K562 (cell line): ENCODE data around the gene RNU6-9. TPM values are rescaled to one million over a fixed set of nuclear protein-coding genes. Genes with fewer than 3 reads are reported as not detected.
A peak's percentile ranks its signal among the peaks of the same experiment; 100 is the strongest.
"Not testable (repeated sequence)": the region's sequence is repeated elsewhere in the genome, so short reads cannot be mapped to it uniquely, and the experiment has no call there.

ENCODE experiments used
- ATAC-seq: fragments of 200-7000 bp; cut with Tn5 transposase; 3 replicates; pipeline ENCODE4 v1.9.1; 2020; ENCODE audit warnings: moderate library complexity
- BruUV-seq: library from RNA; stranded (reverse); fragments of 400-500 nt; replicated peaks from 2 replicates; lab custom pipeline; 2021; lab: Mats Ljungman, UMichigan
- CTCF ChIA-PET: fragments of 300-600 bp; formaldehyde crosslinking; extraction: SDS; loops from one replicate; lab custom pipeline; 2021; ENCODE audit warnings: low intra/inter-chr PET ratio; lab: Yijun Ruan, JAX
- POLR2A ChIA-PET: fragments of 300-600, 350-650 bp; sonication (Branson Sonifier 250); formaldehyde crosslinking; extraction: SDS; loops from one replicate; lab custom pipeline; 2021; ENCODE audit warnings: antibody characterized with exemption, inconsistent platforms; lab: Yijun Ruan, JAX
- DNase-seq, 4 experiments: peaks; one replicate each; pipeline versions ENCODE4 v3.0.0 to v3.0.0-alpha.2; 2011 to 2018; ENCODE audit warnings: low spot score in 3 of 4, mixed read lengths in 3 of 4; ENCODE audit errors: extremely low read depth in 1 of 4
- FAIRE-seq: peaks from 2 replicates; lab custom pipeline; 2011; peaks lifted over from hg19 to GRCh38; lab: Jason Lieb, UNC
- H2AFZ ChIP-seq: 2 replicates; pipeline ENCODE4 v1.6.0; 2011; ENCODE audit warnings: low read depth, low read length, control low read depth, inconsistent platforms
- H3K27ac ChIP-seq: fragments of 200-600 bp; 3 replicates; pipeline ENCODE4 v1.8.0; 2011; ENCODE audit warnings: low read depth, mild to moderate bottlenecking, control low read depth, inconsistent platforms, low read length, moderate library complexity, mixed read lengths; ENCODE audit errors: extremely low read depth
- H3K27me3 ChIP-seq, 2 experiments: fragments of 300-600 bp in 1 of 2; 2 replicates in 1 of 2; 3 replicates in 1 of 2; pipeline versions ENCODE4 v1.6.0 to v1.8.0; 2011; ENCODE audit warnings: inconsistent platforms in 2 of 2, low read length in 2 of 2, mild to moderate bottlenecking in 1 of 2, mixed read lengths in 1 of 2, moderate library complexity in 1 of 2; ENCODE audit not compliant: control insufficient read depth in 2 of 2, insufficient read depth in 2 of 2
- H3K36me3 ChIP-seq: fragments of 300-600 bp; 3 replicates; pipeline ENCODE4 v1.8.0; 2011; ENCODE audit warnings: mild to moderate bottlenecking, low read length, inconsistent platforms; ENCODE audit not compliant: control insufficient read depth, insufficient read depth
- H3K4me1 ChIP-seq, 2 experiments: fragments of 200-600 bp in 1 of 2; replicated peaks in 1 of 2; 2 replicates in 1 of 2; 3 replicates in 1 of 2; pipeline versions ENCODE4 v1.5.1 to v1.8.0; 2011; ENCODE audit warnings: inconsistent platforms in 2 of 2, low read length in 2 of 2, mild to moderate bottlenecking in 1 of 2, mixed read lengths in 1 of 2, moderate library complexity in 1 of 2; ENCODE audit not compliant: control insufficient read depth in 2 of 2, insufficient read depth in 2 of 2
- H3K4me2 ChIP-seq: 2 replicates; pipeline ENCODE4 v1.6.1; 2011; ENCODE audit warnings: low read length, control low read depth, inconsistent platforms, mixed read lengths; ENCODE audit not compliant: insufficient read depth
- H3K4me3 ChIP-seq: fragments of 200-600 bp; sonication (generic), shearing (Covaris generic); 2 replicates; pipeline ENCODE4 v1.5.1; 2016; ENCODE audit warnings: control low read depth, inconsistent platforms
- H3K79me2 ChIP-seq: fragments of 200-600 bp; 3 replicates; pipeline ENCODE4 v1.8.0; 2011; ENCODE audit warnings: low read length, inconsistent platforms; ENCODE audit not compliant: control insufficient read depth, insufficient read depth
- H3K9ac ChIP-seq, 2 experiments: 2 replicates each; pipeline versions ENCODE4 v1.6.0 to v1.6.1; 2011; ENCODE audit warnings: low read depth in 2 of 2, low read length in 2 of 2, control low read depth in 1 of 2, inconsistent platforms in 1 of 2, mild to moderate bottlenecking in 1 of 2, mixed read lengths in 1 of 2; ENCODE audit not compliant: insufficient read depth in 1 of 2
- H3K9me1 ChIP-seq: one replicate; pipeline ENCODE4 v1.6.0; 2011; ENCODE audit warnings: inconsistent platforms, mild to moderate bottlenecking, low read length, moderate library complexity; ENCODE audit not compliant: control insufficient read depth, insufficient read depth
- H3K9me3 ChIP-seq: replicated peaks from 2 replicates; pipeline ENCODE4 v1.5.1; 2011; ENCODE audit warnings: low read depth, low read length, inconsistent platforms; ENCODE audit not compliant: control insufficient read depth, insufficient read depth
- H4K20me1 ChIP-seq: replicated peaks from 2 replicates; pipeline ENCODE4 v1.6.1; 2011; ENCODE audit warnings: low read length, inconsistent platforms, mixed read lengths; ENCODE audit not compliant: control insufficient read depth, insufficient read depth
- FIP1L1 ChIP-seq: fragments of 200-400 bp; formaldehyde crosslinking; IDR thresholded peaks from 2 replicates; pipeline ENCODE4 v1.6.1; 2018; ENCODE audit warnings: mild to moderate bottlenecking, low read depth, low read length; ENCODE audit not compliant: poor library complexity, severe bottlenecking
- POLR2G ChIP-seq: fragments of 200-400 bp; formaldehyde crosslinking; IDR thresholded peaks from 2 replicates; pipeline ENCODE4 v1.6.1; 2017; ENCODE audit warnings: low read depth, mild to moderate bottlenecking, antibody characterized with exemption, low read length, moderate library complexity
- RBFOX2 ChIP-seq: fragments of 200-400 bp; formaldehyde crosslinking; IDR thresholded peaks from 2 replicates; pipeline ENCODE4 v1.6.1; 2017; ENCODE audit warnings: low read depth, mild to moderate bottlenecking, low read length, moderate library complexity
- WGBS: fragments of 100-300 bp; shearing (Covaris generic); methylation state at CpG from one replicate; pipeline ENCODE4 v1.1.6; 2016; ENCODE audit warnings: low coverage, mixed read lengths; ENCODE audit not compliant: insufficient coverage; ENCODE audit errors: missing lambda C conversion rate; 5-methylcytosine and 5-hydroxymethylcytosine counted together
- in situ Hi-C: fragments of 300-500 bp; cut with MboI; formaldehyde crosslinking; loops from 4 replicates; pipeline ENCODE4 v1.15.0; 2018; ENCODE audit warnings: inconsistent platforms, mixed read lengths
- intact Hi-C: fragments of 100-400 bp; cut with micrococcal nuclease; formaldehyde crosslinking; loops from 2 replicates; pipeline ENCODE4 v1.14.2; 2022
- polyA plus RNA-seq, 8 experiments: library from polyadenylated mRNA; depleted of rRNA in 4 of 8; stranded (reverse) in 5 of 8; unstranded in 3 of 8; fragments of >200 nt; fragmentation: Nextera tagmentation in 2 of 8; fragmentation: Illumina TruSeq in 1 of 8; extraction: Ambion mirVana in 2 of 8; extraction: Trizol in 1 of 8; gene quantifications; 2 replicates each; pipeline versions ENCODE4 v1.2.1 to v1.2.3, GENCODE V29; 2011 to 2014; ENCODE audit warnings: inconsistent platforms in 1 of 8, missing spikeins in 1 of 8
- total RNA-seq, 7 experiments: library from RNA; depleted of rRNA in 6 of 7; stranded (reverse); fragments of >200 nt in 6 of 7; fragmentation: Illumina TruSeq in 2 of 7; extraction: Trizol in 2 of 7; gene quantifications; 2 replicates each; pipeline versions ENCODE4 v1.2.1 to v1.2.3, GENCODE V29; 2011 to 2021; ENCODE audit warnings: low replicate concordance in 1 of 7

Gene RNU6-9
- total and polyA plus RNA-seq, 9 of the 15 experiments (the other 6 are each of a cell fraction or from before 2014, with no cell fraction given) = not detected

DNA sequence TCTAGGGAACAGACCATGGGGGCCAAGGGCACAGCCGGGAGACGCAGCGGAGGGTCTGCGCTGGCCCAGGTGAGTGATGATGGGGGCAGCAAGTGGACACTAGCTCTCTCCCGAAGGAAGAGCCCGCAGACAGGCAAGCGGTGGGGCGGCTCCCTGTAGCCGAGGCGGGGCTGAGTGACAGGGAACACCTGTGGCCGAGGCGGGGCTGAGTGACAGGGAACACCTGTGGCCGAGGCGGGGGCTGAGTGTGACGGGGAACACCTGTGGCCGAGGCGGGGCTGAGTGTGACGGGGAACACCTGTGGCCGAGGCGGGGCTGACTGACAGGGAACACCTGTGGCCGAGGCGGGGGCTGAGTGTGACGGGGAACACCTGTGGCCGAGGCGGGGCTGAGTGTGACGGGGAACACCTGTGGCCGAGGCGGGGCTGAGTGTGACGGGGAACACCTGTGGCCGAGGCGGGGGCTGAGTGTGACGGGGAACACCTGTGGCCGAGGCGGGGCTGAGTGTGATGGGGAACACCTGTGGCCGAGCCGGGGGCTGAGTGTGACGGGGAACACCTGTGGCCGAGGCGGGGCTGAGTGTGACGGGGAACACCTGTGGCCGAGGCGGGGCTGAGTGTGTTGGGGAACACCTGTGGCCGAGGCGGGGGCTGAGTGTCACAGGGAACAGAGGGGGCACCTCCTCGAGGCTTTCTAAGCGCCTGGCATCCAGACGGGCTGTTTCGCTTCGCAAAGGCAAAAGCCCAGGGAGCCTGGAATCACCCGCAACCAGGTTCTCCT is 1.7 kb upstream of the RNU6-9 start:
- TF ChIP-seq POLR2G (peak; percentile 56), RBFOX2 (peak; percentile 63), FIP1L1 (peak; percentile 23)
- H3K36me3 ChIP-seq = peaks cover 38% of the 10 kb centered on the region; the same call in 2 of the 3 replicates
- WGBS = 87% methylated on average over 24 of the region's 50 CpGs
- H3K9me3 ChIP-seq, in situ Hi-C loops, FAIRE-seq, H3K27me3 ChIP-seq, H2AFZ ChIP-seq, CTCF ChIA-PET, DNase-seq, H3K9me1 ChIP-seq, BruUV-seq, H4K20me1 ChIP-seq, ATAC-seq: not testable (repeated sequence)
- H3K4me3 ChIP-seq = peak overlapping the region; percentile 79
- H3K9ac ChIP-seq = peak overlapping the region; percentile 73 to 95; a peak in 3 of 4 replicates
- intact Hi-C loops = loop anchor here (2.0 kb wide), 1 partner anchor 15 kb away; no protein-coding TSS in a partner anchor
- H3K79me2 ChIP-seq = peaks cover 40% of the 10 kb centered on the region
- H3K4me2 ChIP-seq = peak overlapping the region; percentile 83
- peak overlapping the region; percentile 100; the same call in 1 of the 3 replicates for H3K27ac ChIP-seq
- peaks cover 9 to 62% of the 10 kb centered on the region in 2 experiments; a peak in 4 of 5 replicates for H3K4me1 ChIP-seq
- POLR2A ChIA-PET = interaction anchor here (0.6 to 2.9 kb wide), 4 partner anchors 10 to 86 kb away, joined by 3 to 15 read pairs (median 7); no protein-coding TSS in a partner anchor
